HG03139 (cell line): ENCODE results near the gene HES4.
"Not testable (repeated sequence)": the region's sequence is repeated elsewhere in the genome, so short reads cannot be mapped to it uniquely, and the experiment has no call there.

ENCODE experiments used
- ATAC-seq: cut with Tn5 transposase; IDR thresholded peaks from one replicate; pipeline ENCODE4 v1.9.1; 2021; ENCODE audit not compliant: unreplicated experiment

HES4 gene

DNA sequence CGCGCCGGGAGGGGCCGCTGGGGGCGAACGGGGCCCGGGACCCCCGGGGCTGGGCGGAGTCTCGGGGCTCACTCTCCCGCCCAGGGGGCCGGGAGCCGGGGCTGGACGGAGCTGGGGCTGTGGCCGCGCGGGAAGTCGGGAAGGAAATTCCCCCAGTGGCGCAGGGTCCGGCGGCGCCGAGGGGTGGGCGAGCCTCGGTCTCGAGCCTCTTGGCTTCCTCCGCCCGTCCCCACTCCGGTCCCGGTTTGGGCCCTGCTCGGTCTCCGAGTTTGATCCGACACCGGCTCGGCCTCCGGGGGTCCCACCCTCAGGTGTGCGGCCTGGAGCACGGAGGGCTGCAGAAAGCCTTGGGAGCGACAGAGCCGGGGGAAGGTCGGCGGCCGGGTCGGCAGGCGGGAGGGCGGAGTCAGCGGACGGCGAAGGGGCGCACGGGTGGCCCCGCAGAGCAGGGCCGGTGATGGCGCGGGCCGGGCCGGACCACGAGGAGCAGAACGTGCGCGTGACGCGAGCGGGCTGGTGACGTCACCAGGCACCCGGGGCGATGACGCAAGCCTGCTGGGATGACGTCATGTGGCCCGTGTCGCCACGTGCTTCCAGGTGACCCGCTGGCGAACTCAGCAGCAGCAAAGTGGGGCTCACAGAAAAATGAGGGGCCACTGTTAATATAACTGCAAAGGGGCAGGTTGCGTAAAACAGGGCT lies 610 bp upstream of the HES4 start:
- ATAC-seq: no peak

DNA sequence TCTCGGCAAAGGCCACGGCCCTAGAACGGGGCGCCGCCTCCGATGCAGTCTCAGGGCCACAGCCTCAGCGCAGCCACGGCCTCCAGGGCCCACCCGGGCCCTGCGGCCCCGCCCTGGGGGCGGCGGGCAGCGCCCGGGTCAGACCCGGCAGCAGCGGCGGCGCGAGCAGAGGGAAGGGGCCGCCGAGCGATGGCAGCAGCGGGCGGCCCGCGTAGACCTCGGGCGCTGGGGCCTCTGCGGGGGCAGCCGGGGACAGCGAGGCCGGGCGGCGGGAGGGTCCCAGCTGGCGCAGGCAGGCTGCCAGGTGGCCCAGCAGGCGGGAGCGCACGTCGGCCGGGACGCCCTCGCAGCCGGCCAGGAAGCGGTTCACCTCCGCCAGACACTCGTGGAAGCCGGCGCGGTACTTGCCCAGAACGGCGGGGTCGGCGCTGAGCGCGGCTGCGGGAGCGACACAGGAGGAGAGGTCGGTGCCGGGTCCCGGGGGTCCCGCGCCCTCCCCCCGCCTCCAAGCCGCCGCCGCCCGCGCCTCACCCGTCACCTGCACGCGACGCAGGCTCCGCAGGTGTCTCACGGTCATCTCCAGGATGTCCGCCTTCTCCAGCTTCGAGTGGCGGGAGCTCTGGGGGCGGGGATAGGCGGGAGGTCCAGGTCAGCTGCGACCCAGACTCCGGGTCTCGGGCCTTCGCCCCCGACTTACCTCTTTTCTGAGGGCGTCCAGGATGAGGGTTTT lies 737 bp downstream of the HES4 start:
- ATAC-seq: no peak

DNA sequence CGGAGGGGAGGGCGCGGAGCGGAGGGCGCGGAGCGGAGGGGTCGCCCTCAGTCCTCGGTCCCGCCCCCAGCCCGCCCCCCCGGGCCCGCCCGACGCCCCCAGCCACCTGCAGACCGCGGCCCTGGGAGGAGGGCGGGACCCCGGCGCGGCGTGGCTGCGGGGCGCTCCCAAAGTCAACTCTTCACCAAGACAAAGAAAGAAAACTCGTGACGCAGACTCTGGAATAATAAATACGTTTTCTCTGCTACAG lies 1.2 kb downstream of the HES4 start:
- no peak for ATAC-seq

DNA sequence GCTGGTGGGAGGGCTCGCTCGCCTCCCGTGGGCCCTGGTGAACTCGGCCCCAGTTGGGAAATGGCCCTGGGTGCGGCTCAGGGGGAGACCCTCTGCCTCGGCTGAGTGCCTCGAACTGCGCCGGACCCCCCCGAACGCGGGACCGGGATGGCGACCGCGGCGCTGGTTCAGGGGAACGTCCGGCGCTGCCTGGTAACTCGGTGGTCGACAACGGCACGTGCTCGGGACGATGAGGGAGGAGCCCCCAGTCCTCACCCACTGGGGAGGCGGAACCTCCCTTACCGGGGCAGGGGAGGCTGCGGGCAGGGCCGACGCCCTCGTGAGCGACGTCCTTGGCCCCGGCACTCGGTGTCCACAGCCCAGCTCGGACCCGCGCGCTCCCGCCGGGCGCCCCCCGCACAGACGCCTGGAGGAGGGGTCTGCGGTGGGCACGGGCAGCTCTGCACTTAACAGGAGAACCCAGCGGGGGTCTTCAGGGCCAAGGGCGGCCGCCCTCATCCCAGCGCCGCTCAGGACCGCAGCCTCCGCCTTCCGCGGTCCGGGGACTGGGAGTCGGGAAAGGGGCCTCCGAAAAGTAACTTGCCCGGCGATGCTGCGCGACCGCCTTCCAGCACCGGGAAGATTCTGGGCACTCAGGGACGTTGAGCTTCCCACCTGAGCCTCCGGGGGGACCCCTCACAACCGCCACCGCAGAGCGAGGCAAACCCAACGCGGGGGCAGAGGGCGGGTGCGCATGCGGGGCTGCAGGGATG lies 1.7 kb downstream of the HES4 start:
- ATAC-seq: no peak

DNA sequence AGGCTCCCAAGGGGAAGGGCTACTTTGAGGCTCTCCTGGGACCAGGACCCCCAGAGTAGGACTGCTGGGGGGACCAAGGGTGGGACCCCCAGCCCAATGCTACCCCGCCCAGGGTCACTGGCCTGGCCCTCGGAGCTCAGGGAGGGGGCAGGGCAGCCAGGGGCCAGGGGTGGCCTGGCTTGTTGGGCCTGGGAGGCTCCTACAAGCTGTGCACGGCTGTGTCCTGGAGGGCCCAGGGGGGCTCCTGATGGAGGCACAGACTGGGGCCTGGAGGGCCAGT lies 2.2 kb downstream of the HES4 start:
- ATAC-seq: no peak

DNA sequence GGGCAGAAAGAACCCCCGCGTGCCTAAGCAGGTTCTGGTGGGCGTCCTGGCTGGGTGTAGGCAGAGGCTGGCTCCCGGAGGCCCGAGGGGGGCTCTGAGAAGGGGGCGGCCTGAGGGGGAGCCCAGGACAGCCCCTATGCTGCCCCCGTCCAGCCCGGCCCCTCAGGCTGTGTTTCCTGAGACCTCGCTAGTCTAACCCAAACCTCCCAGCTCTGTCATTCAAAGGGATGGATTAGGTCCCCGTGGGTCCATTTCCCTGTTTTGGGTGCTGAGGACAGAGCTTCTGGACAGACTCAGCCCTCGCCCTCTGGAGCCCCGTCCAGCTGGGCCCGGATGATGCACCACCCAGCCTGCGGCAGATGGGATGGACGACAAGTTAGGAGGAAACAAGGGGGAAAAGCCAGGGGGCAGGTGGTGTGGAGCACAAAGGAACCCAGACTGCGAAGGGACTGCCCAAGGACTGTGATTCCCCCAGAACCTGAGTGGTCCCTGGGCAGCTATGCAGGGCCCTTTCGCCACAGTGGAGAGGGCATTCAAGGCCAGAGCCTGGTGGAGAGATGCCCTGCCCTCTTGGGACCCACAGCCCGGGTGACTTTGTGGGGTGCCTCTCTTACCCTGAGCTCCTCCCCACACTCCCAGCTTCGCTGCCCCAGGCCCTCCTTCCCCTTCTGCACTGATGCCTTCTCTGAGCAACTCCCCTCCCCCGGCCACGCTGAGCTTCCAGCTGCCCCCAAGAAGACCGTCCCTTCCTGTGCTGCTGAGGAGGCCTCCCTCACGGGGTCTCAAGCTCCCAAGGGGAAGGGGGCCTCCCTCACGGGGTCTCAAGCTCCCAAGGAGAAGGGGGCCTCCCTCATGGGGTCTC lies 2.8 kb downstream of the HES4 start:
- no peak for ATAC-seq

DNA sequence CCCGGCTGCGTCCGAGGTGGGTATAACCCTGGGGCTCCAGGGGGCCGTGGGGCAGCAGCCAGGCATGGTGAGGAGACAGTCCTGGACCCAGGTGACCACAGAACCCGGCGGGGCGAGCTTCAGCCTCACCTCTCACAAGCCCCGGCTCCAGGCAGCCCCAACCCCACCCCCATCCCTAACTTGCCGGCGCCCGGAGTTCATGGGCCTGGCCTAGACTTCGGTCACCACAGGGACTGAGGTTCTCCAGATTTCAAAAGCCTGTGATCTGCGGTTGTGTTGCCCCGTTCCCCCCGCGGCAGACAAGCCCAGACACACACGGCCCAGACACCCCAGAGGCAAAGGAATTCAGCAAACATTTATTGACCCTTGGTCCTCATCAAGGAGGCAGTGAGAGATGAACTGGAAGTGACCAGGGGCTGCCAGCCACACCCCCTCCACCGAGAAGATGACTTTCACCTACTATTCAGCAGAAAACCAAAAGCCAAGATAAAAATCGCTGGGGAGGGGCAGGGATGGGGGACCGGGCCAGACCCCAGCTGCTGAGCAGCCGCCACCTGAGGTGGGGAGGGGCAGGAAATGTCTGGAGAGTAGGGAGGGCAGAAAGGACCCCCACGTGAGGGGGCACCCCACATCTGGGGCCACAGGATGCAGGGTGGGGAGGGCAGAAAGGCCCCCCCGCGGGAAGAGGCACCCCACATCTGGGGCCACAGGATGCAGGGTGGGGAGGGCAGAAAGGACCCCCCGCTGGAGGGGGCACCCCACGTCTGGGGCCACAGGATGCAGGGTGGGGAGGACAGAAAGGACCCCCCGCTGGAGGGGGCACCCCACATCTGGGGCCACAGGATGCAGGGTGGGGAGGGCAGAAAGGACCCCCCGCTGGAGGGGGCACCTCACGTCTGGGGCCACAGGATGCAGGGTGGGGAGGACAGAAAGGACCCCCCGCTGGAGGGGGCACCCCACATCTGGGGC lies 3.9 kb downstream of the HES4 start:
- no peak for ATAC-seq

DNA sequence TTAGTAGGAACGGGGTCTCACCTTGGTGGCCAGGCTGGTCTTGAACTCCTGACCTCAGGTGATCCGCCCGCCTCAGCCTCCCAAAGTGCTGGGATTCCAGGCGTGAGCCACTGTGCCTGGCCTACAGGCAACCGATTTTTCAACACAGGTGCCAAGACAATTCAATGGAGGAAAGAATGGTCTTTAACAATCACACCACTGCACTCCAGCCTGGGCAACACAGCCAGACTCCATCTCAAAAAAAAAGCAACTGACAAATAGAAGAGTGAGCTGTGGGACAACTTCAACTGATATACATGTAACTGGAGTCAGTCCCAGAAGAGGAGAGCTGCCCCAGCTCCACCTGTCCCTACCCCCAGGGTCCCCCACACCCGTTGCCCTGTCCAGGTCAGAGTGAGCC lies 5.4 kb downstream of the HES4 start:
- ATAC-seq: not testable (repeated sequence)

DNA sequence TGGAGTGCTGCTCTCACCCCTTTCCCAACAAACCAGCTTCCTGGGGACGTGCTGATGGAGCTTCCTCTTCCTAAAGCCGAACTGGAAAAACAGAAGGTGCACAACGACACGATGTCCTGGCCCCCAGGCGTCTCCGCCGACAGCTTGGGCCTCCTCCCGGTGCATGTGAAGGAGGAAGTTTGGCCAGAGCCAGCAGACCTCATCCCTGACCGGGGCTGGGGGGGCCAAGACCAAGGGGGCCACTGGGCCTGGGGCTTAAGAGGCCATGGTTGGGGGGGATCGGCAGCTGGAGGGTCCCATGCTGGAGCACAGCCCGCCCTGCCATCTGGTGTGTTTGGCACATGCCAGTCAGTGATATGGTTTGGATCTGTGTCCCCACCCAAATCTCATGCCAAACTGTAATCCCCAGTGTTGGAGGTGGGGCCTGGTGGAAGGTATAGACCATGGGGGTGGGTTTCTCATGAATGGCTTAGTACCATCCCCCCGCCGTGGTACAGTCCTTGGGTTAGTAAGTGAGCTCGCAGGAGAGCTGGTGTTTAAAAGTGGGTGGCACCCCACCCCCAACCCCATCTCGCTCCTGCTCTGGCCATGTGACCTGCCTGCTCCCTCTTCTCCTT lies 6.4 kb downstream of the HES4 start:
- no peak for ATAC-seq

DNA sequence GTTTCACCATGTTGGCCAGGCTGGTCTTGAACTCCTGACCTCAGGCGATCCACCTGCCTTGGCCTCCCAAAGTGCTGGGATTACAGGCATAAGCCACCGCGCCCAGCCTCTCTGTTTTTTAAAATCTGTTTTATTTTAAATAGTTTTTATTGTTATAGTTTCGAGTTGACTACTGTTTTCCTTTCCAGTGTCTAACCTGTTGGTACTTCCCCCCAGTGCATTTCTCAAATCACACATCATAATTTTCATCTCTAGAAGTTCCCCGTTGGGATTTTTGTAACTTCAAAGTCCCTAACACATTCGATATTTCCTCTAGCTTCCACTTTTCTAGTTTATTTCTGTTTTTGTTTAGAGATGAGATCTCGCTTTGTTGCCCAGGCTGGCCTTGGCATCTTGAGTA lies 7.5 kb downstream of the HES4 start:
- no peak for ATAC-seq

DNA sequence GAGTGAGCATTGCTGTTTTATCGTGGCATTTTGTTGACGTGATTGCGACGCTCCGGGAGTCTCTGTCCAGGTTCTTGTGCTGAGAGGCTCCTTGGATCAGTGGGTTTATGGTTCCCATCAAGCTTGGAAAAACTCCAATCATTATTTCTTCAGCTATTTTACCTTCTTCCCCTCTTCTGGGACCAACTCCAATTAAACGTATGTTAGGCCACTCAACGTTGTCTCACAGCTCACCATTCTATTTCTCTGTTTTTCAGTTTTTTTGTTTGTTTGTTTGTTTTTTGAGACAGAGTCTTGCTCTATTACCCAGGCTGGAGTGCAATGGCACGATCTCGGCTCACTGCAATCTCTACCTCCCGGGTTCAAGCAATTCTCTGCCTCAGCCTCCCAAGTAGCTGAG lies 8.0 kb downstream of the HES4 start:
- ATAC-seq: no peak

DNA sequence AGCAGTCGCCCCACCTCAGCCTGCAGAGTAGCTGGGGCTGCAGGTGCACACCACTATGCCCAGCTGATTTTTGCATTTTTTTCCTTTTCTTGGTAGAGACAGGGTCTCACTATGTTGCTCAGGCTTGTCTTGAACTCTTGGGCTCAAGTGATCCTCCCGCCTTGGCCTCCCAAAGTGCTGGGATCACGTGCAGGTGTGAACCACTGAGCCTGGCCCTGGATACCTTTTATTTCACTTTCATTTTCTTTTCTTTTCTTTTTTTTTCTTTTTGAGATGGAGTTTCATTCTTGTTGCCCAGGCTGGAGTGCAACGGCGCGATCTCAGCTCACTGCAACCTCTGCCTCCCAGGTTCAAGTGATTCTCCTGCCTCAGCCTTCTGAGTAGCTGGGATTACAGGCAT lies 8.6 kb downstream of the HES4 start:
- ATAC-seq: not testable (repeated sequence)

DNA sequence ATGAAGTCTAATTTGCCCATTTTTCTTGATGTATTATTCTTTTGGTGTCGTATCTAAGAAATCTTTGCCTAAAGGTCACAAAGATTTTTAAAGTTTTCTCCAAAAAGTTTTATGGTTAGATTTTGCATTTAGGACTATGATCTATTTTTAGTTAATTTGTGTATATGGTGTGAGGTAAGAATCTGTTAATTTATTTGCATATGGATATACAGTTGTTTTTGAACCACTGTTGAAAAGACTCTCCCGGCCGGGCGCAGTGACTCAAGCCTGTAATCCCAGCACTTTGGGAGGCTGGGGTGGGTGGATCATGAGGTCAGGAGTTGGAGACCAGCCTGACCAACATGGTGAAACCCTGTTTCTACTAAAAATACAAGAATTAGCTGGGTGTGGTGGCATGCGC lies 11.8 kb downstream of the HES4 start:
- ATAC-seq: not testable (repeated sequence)

DNA sequence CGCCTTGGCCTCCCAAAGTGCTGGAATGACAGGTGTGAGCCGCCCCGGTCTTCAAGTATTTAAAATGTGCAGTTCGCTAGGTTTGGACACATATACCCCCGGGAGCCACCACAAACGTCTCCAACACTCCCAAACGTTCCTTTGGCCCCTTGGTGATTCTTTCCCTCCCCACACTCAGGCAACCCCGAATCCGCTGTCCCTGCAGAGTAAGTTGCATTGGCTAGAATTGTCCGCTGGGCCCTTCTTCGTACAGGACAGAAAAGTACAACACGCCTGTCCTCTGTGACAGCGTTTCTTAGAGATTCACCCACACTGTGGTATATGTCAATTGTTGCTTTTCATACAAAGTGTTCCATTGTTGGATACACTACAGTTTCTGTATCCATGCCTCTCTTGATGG lies 14.8 kb downstream of the HES4 start:
- no peak for ATAC-seq

DNA sequence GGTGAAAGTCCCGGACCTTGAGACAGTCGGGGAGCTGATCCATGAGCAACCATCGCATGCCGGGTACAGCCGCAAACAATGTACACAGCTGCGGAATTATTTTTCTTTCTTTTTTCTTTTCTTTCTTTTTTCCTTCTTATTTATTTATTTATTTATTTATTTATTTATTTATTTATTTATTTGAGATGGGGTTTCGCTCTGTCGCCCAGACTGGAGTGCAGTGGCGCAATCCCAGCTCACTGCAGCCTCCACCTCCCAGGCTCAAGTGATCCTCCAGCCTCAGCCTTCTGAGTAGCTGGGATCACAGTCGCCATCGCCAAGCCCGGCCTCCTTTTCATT lies 15.5 kb downstream of the HES4 start:
- no peak for ATAC-seq

DNA sequence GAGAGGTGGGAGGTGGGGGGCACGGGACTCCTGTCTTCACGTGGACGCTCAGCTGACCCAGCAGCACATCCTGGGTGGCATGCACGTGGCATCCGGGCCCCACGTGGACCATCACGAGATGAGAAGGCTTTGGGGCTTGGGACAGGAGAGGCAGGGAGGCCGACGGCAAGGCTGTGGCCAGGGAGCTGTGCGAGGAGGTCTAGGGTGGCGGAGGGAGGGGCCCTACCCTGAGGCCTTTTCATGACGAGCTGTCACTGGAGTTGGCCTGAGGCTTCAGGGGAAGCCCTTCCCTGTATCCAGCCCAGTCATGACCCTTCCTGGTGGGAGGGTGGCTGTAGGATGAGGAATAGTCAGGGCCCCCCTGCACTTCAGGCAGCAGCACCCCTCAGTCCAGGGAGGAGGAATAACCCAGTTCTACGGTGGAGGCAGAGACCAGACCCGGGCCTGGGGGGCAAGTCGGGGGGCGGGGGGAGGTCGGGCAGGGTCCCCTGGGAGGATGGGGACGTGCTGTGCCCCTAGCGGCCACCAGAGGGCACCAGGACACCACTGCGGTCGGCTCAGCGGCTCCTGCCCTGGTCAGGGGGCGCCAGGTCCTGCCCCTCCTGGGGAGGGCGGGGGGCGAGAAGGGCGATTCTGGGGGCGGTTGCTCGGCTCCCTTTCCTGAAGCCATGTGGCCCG lies 16.0 kb downstream of the HES4 start:
- ATAC-seq: no peak

DNA sequence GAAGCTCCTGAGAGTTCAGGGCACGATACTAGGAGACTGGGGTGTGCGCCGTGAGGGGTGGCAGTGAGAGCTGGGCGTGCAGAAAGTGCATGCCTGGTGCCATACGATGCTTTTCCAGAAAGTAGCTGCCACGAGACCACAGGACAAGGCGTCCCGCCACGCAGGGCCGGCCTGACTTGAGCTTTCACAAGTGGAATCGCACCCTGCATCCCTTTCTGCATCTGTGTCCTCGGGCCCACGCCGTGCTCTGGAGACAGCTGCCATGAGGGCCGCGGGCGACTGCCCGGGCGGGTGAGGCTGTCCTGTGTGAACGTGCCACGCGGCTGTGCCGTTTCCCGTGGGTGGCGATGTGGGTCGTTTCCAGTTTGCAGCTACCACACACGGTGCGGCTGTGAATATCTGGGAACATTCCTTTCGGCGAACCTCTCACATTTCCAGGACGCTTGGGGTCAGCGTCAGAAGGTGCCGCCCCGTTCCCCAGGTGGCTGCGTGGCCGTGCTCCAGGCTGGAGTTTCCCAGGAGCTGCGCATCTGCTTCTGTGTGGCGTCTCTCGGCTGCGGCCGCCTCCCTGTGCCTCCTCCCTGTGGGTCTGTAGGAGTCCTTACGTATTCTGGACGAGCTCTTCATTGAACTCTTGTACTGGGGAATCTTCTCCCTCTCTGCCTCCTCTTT lies 17.0 kb downstream of the HES4 start:
- ATAC-seq: no peak

DNA sequence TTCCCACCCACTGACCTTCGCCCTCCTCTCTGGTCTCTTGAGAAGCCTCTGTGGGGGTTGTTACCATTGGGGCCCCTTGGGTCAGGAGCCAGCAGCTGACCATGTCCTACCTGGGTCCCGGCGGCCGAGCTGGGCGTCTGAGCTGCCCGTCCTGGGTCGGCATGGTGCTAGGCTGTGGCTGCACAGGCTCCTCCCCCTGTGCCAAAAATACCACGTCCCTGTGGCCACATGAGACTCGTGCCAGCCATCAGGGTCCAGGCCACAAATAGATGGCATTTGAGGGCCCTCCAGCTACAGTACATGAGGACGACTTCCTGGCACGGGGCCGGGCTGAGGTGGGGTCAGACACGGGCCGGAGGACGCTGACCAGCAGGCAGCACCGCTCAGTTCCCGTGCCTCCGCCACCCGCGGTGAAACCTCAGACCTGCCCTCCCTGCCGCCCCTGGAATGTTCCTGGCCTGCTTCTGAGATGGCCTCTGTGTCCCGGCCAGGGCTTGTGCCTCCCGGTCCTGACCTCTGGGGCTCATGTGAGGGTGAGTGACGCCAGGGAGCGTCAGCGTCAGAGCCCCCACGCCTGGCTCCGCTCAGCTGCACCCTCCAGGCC lies 17.8 kb downstream of the HES4 start, which contains the start of gene PERM1:
Gene PERM1, minus strand, starts transcription at position 139 of the 604 bp plus-strand sequence. CDS start 1,064 bp downstream, outside the sequence.
- ATAC-seq: no peak
